ENCODE measurements around the gene TIAM2.
A peak's percentile ranks its signal among the peaks of the same experiment; 100 is the strongest.

DNA sequence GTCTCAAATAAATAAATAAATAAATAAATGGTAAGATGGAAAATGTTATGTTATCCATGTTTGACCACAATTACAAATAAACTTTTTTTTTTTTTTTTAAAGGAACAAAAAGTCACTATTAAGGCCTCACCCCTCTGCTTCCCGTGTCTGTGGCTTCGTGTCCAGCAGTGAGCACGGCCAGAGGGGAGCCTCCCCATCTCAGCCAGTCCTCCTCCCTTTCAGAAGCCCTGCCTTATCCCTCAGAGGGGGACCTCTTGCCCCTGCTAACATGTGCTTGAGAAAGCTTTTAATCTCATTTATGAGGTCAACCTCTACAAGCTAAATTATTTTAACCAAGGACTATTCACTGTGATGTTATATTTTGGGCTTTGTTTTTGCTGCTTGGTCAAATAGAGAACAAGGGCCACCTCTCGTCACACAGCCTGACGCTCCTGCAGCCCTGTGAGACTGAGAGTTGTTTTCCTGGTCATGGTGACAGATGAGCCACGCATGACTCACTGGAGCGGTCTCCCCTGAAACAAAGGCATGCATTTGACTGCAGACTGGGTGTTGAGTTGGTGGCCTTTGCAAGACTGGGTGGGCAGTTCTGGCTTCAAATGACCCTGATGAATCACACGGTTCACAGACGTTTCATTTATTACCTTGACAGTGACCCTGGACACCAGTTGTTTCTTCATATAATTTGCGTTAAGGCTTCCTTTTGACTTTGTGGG, 131.8 kb downstream of the TIAM2 start:
- TF ChIP-seq, protein P1, sequence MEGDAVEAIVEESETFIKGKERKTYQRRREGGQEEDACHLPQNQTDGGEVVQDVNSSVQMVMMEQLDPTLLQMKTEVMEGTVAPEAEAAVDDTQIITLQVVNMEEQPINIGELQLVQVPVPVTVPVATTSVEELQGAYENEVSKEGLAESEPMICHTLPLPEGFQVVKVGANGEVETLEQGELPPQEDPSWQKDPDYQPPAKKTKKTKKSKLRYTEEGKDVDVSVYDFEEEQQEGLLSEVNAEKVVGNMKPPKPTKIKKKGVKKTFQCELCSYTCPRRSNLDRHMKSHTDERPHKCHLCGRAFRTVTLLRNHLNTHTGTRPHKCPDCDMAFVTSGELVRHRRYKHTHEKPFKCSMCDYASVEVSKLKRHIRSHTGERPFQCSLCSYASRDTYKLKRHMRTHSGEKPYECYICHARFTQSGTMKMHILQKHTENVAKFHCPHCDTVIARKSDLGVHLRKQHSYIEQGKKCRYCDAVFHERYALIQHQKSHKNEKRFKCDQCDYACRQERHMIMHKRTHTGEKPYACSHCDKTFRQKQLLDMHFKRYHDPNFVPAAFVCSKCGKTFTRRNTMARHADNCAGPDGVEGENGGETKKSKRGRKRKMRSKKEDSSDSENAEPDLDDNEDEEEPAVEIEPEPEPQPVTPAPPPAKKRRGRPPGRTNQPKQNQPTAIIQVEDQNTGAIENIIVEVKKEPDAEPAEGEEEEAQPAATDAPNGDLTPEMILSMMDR (IDR thresholded peaks at IDR 0.05; ENCODE audit: extremely low read depth in 1 of 2, insufficient read depth in 1 of 2, low read depth in 1 of 2, low read length in 2 of 2), result no peak
- TF ChIP-seq POLR2AphosphoS5 (IDR thresholded peaks at IDR 0.05; ENCODE audit: insufficient read depth, low read depth, low read length) (peak; percentile 30), JUN (IDR thresholded peaks at IDR 0.05; ENCODE audit: borderline replicate concordance, insufficient read depth, insufficient read length, low read depth) (peak; percentile 75), POLR2A (IDR thresholded peaks at IDR 0.05; ENCODE audit: low read depth, low read length) (no peak)
- TF ChIP-seq, protein P2, sequence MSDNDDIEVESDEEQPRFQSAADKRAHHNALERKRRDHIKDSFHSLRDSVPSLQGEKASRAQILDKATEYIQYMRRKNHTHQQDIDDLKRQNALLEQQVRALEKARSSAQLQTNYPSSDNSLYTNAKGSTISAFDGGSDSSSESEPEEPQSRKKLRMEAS (IDR thresholded peaks at IDR 0.05; ENCODE audit: insufficient read depth, insufficient read length), result no peak

Measured in endothelial cell of umbilical vein (primary cell).